OCI-LY1 (cell line): ENCODE measurements around the gene CDH9.

Experiments used
- H2AFZ ChIP-seq: fragments of 200-600 bp; sonication (generic), shearing (Covaris generic); 2 replicates; pipeline ENCODE4 v1.6.0; 2014; ENCODE audit warnings: antibody characterized with exemption, mild to moderate bottlenecking, low read length
- H3F3A ChIP-seq: fragments of 200-600 bp; sonication (generic), shearing (Covaris generic); 2 replicates; pipeline ENCODE4 v1.6.0; 2014; ENCODE audit warnings: mild to moderate bottlenecking, antibody characterized with exemption, low read length, moderate library complexity; ENCODE audit not compliant: insufficient read depth
- H3K27ac ChIP-seq: fragments of 200-600 bp; sonication (generic); 2 replicates; pipeline ENCODE4 v1.5.1; 2014; ENCODE audit warnings: low read length, mixed run types, mild to moderate bottlenecking, low read depth; ENCODE audit not compliant: poor library complexity, severe bottlenecking
- H3K27me3 ChIP-seq: fragments of 200-600 bp; sonication (generic); 2 replicates; pipeline ENCODE4 v1.6.0; 2014; ENCODE audit warnings: antibody characterized with exemption, mild to moderate bottlenecking, low read length, moderate library complexity; ENCODE audit not compliant: insufficient read depth
- H3K36me3 ChIP-seq: fragments of 200-600 bp; sonication (generic); 2 replicates; pipeline ENCODE4 v1.6.1; 2014; ENCODE audit warnings: mild to moderate bottlenecking, antibody characterized with exemption, low read length, moderate library complexity, mixed read lengths; ENCODE audit not compliant: insufficient read depth
- H3K4me1 ChIP-seq: fragments of 200-600 bp; sonication (generic); 2 replicates; pipeline ENCODE4 v1.5.1; 2014; ENCODE audit warnings: mild to moderate bottlenecking, low read length, moderate library complexity; ENCODE audit not compliant: insufficient read depth, severe bottlenecking
- H3K4me2 ChIP-seq: fragments of 200-600 bp; sonication (generic), shearing (Covaris generic); 2 replicates; pipeline ENCODE4 v1.6.1; 2014; ENCODE audit warnings: low read length
- H3K4me3 ChIP-seq: fragments of 200-600 bp; sonication (generic); 2 replicates; pipeline ENCODE4 v1.5.1; 2014; ENCODE audit warnings: low read length, low read depth, mild to moderate bottlenecking, mixed read lengths; ENCODE audit not compliant: poor library complexity, severe bottlenecking
- H3K79me2 ChIP-seq: fragments of 200-600 bp; shearing (Covaris generic); 2 replicates; pipeline ENCODE4 v1.6.1; 2016; ENCODE audit warnings: mixed run types, low read length, mixed read lengths; ENCODE audit not compliant: insufficient read depth
- H3K9ac ChIP-seq: fragments of 200-600 bp; sonication (generic), shearing (Covaris generic); 2 replicates; pipeline ENCODE4 v1.6.1; 2014; ENCODE audit warnings: mild to moderate bottlenecking, low read length, mixed read lengths
- H3K9me2 ChIP-seq: fragments of 200-600 bp; sonication (generic), shearing (Covaris generic); 2 replicates; pipeline ENCODE4 v1.6.1; 2014; ENCODE audit warnings: low read depth, mild to moderate bottlenecking, low read length, mixed read lengths
- H3K9me3 ChIP-seq: fragments of 200-600 bp; shearing (Covaris generic); 2 replicates; pipeline ENCODE4 v1.6.1; 2014; ENCODE audit warnings: low read length, mixed read lengths
- H4K20me1 ChIP-seq: fragments of 200-600 bp; sonication (generic), shearing (Covaris generic); 2 replicates; pipeline ENCODE4 v1.6.0; 2016; ENCODE audit warnings: mild to moderate bottlenecking, low read length; ENCODE audit not compliant: insufficient read depth
- EZH2 ChIP-seq: fragments of 200-600 bp; sonication (generic), shearing (Covaris generic); IDR thresholded peaks from 2 replicates; pipeline ENCODE4 v1.8.0; 2017; ENCODE audit warnings: borderline replicate concordance, mixed run types, mild to moderate bottlenecking, antibody characterized with exemption, low read length, moderate library complexity, mixed read lengths
- TF ChIP-seq, protein P1 (sequence below): fragments of 200-600 bp; sonication (generic), shearing (Covaris generic); IDR thresholded peaks from 2 replicates; pipeline ENCODE4 v1.5.1; 2017; ENCODE audit warnings: mild to moderate bottlenecking, antibody characterized with exemption, low read length, moderate library complexity, mixed read lengths

The CDH9 gene

DNA sequence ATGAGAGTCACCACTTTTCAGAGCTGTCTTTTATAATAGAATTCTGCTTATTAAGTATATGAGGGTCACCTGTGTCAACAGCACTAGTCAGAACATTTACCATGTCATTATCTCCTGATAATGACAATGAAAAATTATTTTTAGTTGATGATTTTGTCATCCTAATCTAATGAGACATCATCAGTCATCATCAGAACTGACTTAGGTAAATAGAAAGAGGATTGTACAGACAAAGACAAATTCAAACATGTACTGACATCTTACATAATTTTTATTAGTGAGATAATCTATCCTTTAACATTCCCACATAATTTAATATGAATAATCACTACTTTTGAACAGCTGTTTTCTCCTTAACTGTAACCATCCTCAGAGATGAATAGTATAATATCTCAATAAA, 22.6 kb downstream of the CDH9 start:
- H4K20me1 ChIP-seq = no peaks in the 10 kb centered on the region
- no peaks in the 10 kb centered on the region for H3K4me1 ChIP-seq
- no peak overlapping the region for H2AFZ ChIP-seq
- no peaks in the 10 kb centered on the region for H3K9me2 ChIP-seq
- no peaks in the 10 kb centered on the region for H3K27me3 ChIP-seq
- no peaks in the 10 kb centered on the region for H3K9me3 ChIP-seq
- TF ChIP-seq, protein P1, sequence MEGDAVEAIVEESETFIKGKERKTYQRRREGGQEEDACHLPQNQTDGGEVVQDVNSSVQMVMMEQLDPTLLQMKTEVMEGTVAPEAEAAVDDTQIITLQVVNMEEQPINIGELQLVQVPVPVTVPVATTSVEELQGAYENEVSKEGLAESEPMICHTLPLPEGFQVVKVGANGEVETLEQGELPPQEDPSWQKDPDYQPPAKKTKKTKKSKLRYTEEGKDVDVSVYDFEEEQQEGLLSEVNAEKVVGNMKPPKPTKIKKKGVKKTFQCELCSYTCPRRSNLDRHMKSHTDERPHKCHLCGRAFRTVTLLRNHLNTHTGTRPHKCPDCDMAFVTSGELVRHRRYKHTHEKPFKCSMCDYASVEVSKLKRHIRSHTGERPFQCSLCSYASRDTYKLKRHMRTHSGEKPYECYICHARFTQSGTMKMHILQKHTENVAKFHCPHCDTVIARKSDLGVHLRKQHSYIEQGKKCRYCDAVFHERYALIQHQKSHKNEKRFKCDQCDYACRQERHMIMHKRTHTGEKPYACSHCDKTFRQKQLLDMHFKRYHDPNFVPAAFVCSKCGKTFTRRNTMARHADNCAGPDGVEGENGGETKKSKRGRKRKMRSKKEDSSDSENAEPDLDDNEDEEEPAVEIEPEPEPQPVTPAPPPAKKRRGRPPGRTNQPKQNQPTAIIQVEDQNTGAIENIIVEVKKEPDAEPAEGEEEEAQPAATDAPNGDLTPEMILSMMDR = no peak
- TF ChIP-seq EZH2 = no peak
- no peak overlapping the region for H3K4me2 ChIP-seq
- H3F3A ChIP-seq = no peaks in the 10 kb centered on the region
- no peak overlapping the region for H3K27ac ChIP-seq
- H3K36me3 ChIP-seq = no peaks in the 10 kb centered on the region
- no peak overlapping the region for H3K4me3 ChIP-seq
- H3K9ac ChIP-seq = no peak overlapping the region
- H3K79me2 ChIP-seq = no peaks in the 10 kb centered on the region

DNA sequence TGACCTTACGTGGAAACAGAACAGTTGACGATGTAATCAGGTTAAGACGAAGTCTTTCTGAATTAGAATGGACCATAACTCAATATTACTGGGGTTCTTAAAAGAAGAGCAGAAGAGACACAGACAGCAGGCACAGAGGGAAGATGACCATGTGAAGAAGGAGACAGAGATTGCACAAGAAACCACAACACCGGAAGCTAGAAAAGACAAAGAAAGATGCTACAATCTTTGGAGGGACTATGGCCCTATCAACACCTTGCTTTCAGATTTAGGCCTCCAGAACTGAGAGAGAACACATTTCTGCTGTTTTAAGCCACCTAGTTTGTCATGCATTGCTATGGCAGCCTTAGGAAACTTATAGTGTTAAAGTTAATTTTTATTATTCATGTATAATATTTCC, 27.1 kb downstream of the CDH9 start:
- TF ChIP-seq EZH2 = no peak
- TF ChIP-seq, protein P1 = no peak
- Histone ChIP-seq H4K20me1 (no peaks in the 10 kb centered on the region), H2AFZ (no peak overlapping the region), H3K9me3 (no peaks in the 10 kb centered on the region), H3K9me2 (no peaks in the 10 kb centered on the region), H3K4me2 (no peak overlapping the region), H3F3A (no peaks in the 10 kb centered on the region), H3K27me3 (no peaks in the 10 kb centered on the region), H3K27ac (no peak overlapping the region), H3K4me1 (no peaks in the 10 kb centered on the region), H3K79me2 (no peaks in the 10 kb centered on the region), H3K9ac (no peak overlapping the region), H3K4me3 (no peak overlapping the region), H3K36me3 (no peaks in the 10 kb centered on the region)

GRCh38 chr5:27010646-27011045, 27.7 kb downstream of the CDH9 start:
- Histone ChIP-seq H3K4me1 (no peaks in the 10 kb centered on the region), H3K4me2 (no peak overlapping the region), H3K36me3 (no peaks in the 10 kb centered on the region), H3K9me3 (no peaks in the 10 kb centered on the region), H4K20me1 (no peaks in the 10 kb centered on the region), H3K4me3 (no peak overlapping the region), H3K9ac (no peak overlapping the region), H3K27me3 (no peaks in the 10 kb centered on the region), H2AFZ (no peak overlapping the region), H3K27ac (no peak overlapping the region), H3F3A (no peaks in the 10 kb centered on the region), H3K79me2 (no peaks in the 10 kb centered on the region), H3K9me2 (no peaks in the 10 kb centered on the region)
- TF ChIP-seq, protein P1 = no peak
- no peak for TF ChIP-seq EZH2
